ENCODE measurements around the gene SLC16A4.

- TF ChIP-seq CTCF (IDR thresholded peaks at IDR 0.05; ENCODE audit: low read depth, low read length) (no peak), MAX (IDR thresholded peaks at IDR 0.05; ENCODE audit: low read depth, low read length) (no peak)
Measured at GRCh38 chr1:110375490-110375889, 15.3 kb downstream of the SLC16A4 start.

Data from NB4 (cell line).